AG04449 (cell line): ENCODE data around the gene PIGL.

Source experiments
- CTCF ChIA-PET: fragments of 350-600 bp; formaldehyde crosslinking; extraction: SDS; loops from one replicate; lab custom pipeline; 2021; ENCODE audit warnings: antibody characterized with exemption; lab: Yijun Ruan, JAX
- POLR2A ChIA-PET: fragments of 400-600, 350-600 bp; formaldehyde crosslinking; extraction: SDS; loops from one replicate; lab custom pipeline; 2020; ENCODE audit warnings: antibody characterized with exemption, inconsistent platforms; lab: Yijun Ruan, JAX
- DNase-seq: peaks from one replicate; pipeline ENCODE4 v3.0.0-alpha.2; 2010; ENCODE audit warnings: low read depth, low spot score
- H3K4me3 ChIP-seq: 2 replicates; pipeline ENCODE4 v1.5.1; 2011; ENCODE audit warnings: low read depth, mild to moderate bottlenecking, control low read depth, low read length
- TF ChIP-seq, protein P1 (sequence below): IDR thresholded peaks from one replicate; pipeline ENCODE4 v1.5.1; 2011; ENCODE audit warnings: mild to moderate bottlenecking, moderate library complexity, low read length, control low read depth, inconsistent platforms; ENCODE audit not compliant: insufficient read depth; ENCODE audit errors: missing control alignments

Gene PIGL

DNA sequence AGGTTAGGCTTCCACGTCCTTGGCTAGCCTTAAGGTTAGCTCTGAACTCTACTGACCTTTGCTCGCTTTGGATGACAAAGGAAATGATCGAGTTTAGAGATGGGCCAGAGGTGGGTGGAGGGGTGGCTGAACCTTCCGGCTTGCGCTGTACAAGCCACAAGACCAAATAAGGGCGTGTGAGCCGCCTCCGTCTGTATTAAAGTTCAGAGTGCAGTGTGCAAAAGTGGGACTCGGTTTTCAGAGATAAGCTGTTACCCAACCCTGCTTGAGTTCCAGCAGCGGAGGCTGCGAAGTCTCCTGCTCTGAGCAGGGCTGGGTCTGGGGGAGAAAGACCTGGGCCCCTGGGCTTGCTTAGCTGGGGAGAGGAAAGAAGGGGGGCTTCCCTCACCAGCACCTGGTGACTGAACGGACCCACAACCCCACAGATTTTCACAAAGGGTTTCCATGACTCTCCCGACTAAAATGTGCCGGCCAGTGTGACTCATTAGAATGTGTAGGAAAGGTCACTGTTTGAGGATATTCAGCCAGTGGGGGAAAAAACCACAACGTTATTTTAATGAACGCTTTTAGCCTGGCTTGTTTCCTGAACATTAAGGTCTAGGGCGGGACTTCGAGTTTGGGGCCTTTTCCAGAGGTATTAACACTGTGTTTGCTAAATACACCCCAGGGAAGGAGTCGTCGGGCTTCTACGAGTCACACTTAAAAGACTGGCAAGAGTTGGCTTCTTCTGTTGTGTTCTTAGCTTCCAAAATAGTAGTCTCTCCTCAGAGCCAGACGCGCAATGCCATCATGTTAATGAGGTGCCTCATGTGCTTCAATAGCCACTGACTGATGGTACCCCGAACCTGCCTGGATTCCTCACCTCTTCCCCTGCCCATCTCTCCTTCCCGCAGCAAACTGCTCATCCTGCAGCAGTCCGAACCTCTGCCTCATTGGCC, 69.3 kb downstream of the PIGL start:
- POLR2A ChIA-PET: interaction anchor here (0.6 to 1.7 kb wide), 8 partner anchors 10 to 152 kb away, joined by 3 to 6 read pairs (median 4); partner anchors contain the start of gene NCOR1
- peak overlapping the region; percentile 51 for H3K4me3 ChIP-seq
- DNase-seq: peak; percentile 88
- TF ChIP-seq, protein P1, sequence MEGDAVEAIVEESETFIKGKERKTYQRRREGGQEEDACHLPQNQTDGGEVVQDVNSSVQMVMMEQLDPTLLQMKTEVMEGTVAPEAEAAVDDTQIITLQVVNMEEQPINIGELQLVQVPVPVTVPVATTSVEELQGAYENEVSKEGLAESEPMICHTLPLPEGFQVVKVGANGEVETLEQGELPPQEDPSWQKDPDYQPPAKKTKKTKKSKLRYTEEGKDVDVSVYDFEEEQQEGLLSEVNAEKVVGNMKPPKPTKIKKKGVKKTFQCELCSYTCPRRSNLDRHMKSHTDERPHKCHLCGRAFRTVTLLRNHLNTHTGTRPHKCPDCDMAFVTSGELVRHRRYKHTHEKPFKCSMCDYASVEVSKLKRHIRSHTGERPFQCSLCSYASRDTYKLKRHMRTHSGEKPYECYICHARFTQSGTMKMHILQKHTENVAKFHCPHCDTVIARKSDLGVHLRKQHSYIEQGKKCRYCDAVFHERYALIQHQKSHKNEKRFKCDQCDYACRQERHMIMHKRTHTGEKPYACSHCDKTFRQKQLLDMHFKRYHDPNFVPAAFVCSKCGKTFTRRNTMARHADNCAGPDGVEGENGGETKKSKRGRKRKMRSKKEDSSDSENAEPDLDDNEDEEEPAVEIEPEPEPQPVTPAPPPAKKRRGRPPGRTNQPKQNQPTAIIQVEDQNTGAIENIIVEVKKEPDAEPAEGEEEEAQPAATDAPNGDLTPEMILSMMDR: no peak
- CTCF ChIA-PET: interaction anchor here (0.6 to 4.3 kb wide), 11 partner anchors 9 to 301 kb away, joined by 3 to 16 read pairs (median 4); partner anchors contain the start of gene CENPV

DNA sequence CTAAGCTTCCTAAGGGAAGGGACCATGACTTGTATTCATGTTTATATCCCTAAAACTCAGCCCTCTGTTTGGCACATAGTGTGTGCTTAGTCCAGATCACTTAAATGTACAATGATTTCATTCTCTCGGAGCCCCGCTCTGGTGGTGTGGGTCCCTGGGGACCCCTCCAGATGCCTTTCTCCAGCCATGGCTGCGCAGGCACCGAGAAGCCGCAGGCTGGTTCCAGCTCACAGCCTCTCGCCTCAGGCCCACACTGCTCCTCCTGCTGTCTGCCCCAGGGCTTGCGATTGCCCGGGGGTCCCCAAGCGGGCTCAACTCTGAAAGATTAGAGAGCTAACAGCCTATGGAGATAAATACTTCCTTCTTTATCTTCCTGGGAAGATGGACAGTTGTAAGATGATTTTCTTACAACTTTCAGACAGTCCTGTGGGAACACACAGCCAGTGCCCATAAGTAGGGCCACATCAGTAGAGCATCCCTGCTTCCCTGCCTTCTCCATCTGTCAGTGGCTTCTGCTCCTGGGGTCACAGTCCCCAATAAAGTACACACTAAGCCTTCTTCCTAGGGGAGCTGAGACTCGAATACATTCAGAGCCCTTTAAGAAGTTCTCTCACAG, 70.0 kb downstream of the PIGL start:
- CTCF ChIA-PET: interaction anchor here (0.7 to 4.3 kb wide), 6 partner anchors 18 to 300 kb away, joined by 3 to 16 read pairs (median 6); partner anchors contain the start of gene CENPV

GRCh38 chr17:16287563-16288027, 70.6 kb downstream of the PIGL start:
- peak; percentile 77 for DNase-seq
- no peak overlapping the region; the same call in 1 of the 2 replicates for H3K4me3 ChIP-seq
- POLR2A ChIA-PET: interaction anchor here (1.5 kb wide), 1 partner anchor 14 kb away, joined by 4 read pairs; no protein-coding TSS in a partner anchor
- TF ChIP-seq, protein P1: no peak
- CTCF ChIA-PET: interaction anchor here (1.2 to 4.3 kb wide), 5 partner anchors 18 to 234 kb away, joined by 3 to 16 read pairs (median 7); partner anchors contain the start of gene CENPV

More for the DNA sequence above, 70.0 kb downstream of the PIGL start:
- DNase-seq: no peak
- TF ChIP-seq, protein P1: no peak
- POLR2A ChIA-PET: interaction anchor here (1.0 to 1.7 kb wide), 4 partner anchors 9 to 72 kb away, joined by 3 to 6 read pairs (median 4); partner anchors contain the start of gene NCOR1
- H3K4me3 ChIP-seq: no peak overlapping the region; the same call in none of the 2 replicates

GRCh38 chr17:16288860-16289571, 72.0 kb downstream of the PIGL start:
- TF ChIP-seq, protein P1: no peak
- ChIA-PET POLR2A (interaction anchor here (0.5 to 0.7 kb wide), 2 partner anchors 92 to 122 kb away, joined by 3 to 4 read pairs; partner anchors contain the start of gene UBB), CTCF (interaction anchor here (0.8 to 1.4 kb wide), 3 partner anchors 16 to 232 kb away, joined by 3 to 4 read pairs (median 4); no protein-coding TSS in a partner anchor)
- H3K4me3 ChIP-seq: no peak overlapping the region
- DNase-seq: no peak

DNA sequence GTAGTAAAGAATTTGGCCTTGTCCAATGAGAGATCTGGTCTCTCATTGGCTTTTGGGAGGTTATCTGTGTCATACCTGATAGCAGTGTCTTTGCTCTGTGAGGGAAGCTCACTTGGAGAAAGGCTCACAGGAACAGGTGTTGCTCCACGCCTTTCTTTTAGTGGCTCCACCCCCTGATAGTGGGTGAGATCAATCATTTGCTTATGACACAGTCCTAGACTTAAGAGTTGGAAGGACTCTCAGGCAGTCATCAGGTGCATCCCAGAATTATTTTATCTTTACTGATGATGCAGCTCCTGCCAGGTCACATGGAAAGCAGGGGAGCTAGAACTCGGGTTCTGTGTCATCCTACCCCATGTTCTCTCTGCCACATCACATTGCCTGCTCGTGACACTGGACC, 76.9 kb downstream of the PIGL start:
- TF ChIP-seq, protein P1: no peak

More for the DNA sequence above, 76.9 kb downstream of the PIGL start:
- CTCF ChIA-PET: interaction anchor here (0.6 to 3.3 kb wide), 3 partner anchors 8 to 14 kb away, joined by 3 to 19 read pairs (median 3); no protein-coding TSS in a partner anchor
- no peak for DNase-seq
- H3K4me3 ChIP-seq: no peak overlapping the region
- POLR2A ChIA-PET: no interaction called here
